H1 (cell line): ENCODE data around the gene SPATS2. TPM values are rescaled to one million over a fixed set of nuclear protein-coding genes. Genes with fewer than 3 reads are reported as not detected.

Experiments
- CTCF ChIA-PET: fragments of 300-600 bp; sonication (Branson Sonifier 250); formaldehyde crosslinking; loops from one replicate; lab custom pipeline; 2021; ENCODE audit not compliant: partially characterized antibody; lab: Charles Lee
- POLR2A ChIA-PET: fragments of 300-600 bp; sonication (Branson Sonifier 250); formaldehyde crosslinking; loops from one replicate; lab custom pipeline; 2021; ENCODE audit warnings: inconsistent platforms; ENCODE audit not compliant: partially characterized antibody; lab: Charles Lee
- DNase-seq, 2 experiments: peaks; one replicate each; pipeline versions ENCODE4 v3.0.0 to v3.0.0-alpha.2; 2010 to 2022; ENCODE audit warnings: low spot score in 2 of 2, low read depth in 1 of 2, mixed read lengths in 1 of 2
- FAIRE-seq: peaks from 2 replicates; lab custom pipeline; 2011; peaks lifted over from hg19 to GRCh38; lab: Jason Lieb, UNC
- H2AFZ ChIP-seq: 2 replicates; pipeline ENCODE4 v1.8.1; 2012; ENCODE audit warnings: low read length, inconsistent platforms
- H2AK5ac ChIP-seq: 2 replicates; pipeline ENCODE4 v1.6.1; 2013; ENCODE audit warnings: low read depth, low read length
- H2BK120ac ChIP-seq: replicated peaks from 2 replicates; pipeline ENCODE3; 2013; ENCODE audit warnings: low read depth, low read length, inconsistent platforms
- H2BK12ac ChIP-seq: 2 replicates; pipeline ENCODE4 v1.6.1; 2013; ENCODE audit warnings: low read depth, low read length
- H2BK15ac ChIP-seq: 2 replicates; pipeline ENCODE4 v1.6.1; 2013; ENCODE audit warnings: low read length
- H2BK20ac ChIP-seq: 2 replicates; pipeline ENCODE4 v1.6.1; 2013; ENCODE audit warnings: low read length
- H2BK5ac ChIP-seq: 2 replicates; pipeline ENCODE4 v1.6.1; 2013; ENCODE audit warnings: low read depth, low read length
- H3K14ac ChIP-seq: 2 replicates; pipeline ENCODE4 v1.6.1; 2013; ENCODE audit warnings: inconsistent platforms; ENCODE audit not compliant: insufficient read length
- H3K18ac ChIP-seq: 2 replicates; pipeline ENCODE4 v1.6.1; 2013; ENCODE audit warnings: low read length; ENCODE audit errors: extremely low read depth
- H3K23ac ChIP-seq: 2 replicates; pipeline ENCODE4 v1.6.1; 2013; ENCODE audit warnings: inconsistent platforms; ENCODE audit not compliant: insufficient read length
- H3K23me2 ChIP-seq: 2 replicates; pipeline ENCODE4 v1.6.1; 2013; ENCODE audit warnings: low read depth, low read length
- H3K27ac ChIP-seq: 2 replicates; pipeline ENCODE4 v1.6.1; 2011; ENCODE audit warnings: low read depth, low read length, inconsistent platforms
- H3K27me3 ChIP-seq, 4 experiments: replicated peaks in 1 of 4; 1 replicate in 1 of 4; 2 replicates in 3 of 4; pipeline versions ENCODE4 v1.6.1 to v1.8.1; 2011 to 2013; ENCODE audit warnings: low read length in 3 of 4, mild to moderate bottlenecking in 3 of 4, inconsistent platforms in 2 of 4, mixed read lengths in 2 of 4, moderate library complexity in 1 of 4; ENCODE audit not compliant: control insufficient read depth in 3 of 4, insufficient read depth in 3 of 4; ENCODE audit errors: extremely low read depth in 1 of 4
- H3K36me3 ChIP-seq, 4 experiments: 2 replicates each; pipeline versions ENCODE4 v1.6.1 to v1.8.1; 2011 to 2013; ENCODE audit warnings: mild to moderate bottlenecking in 4 of 4, low read length in 3 of 4, moderate library complexity in 2 of 4, control low read depth in 1 of 4, inconsistent platforms in 1 of 4; ENCODE audit not compliant: insufficient read depth in 4 of 4, control insufficient read depth in 2 of 4
- H3K4ac ChIP-seq: replicated peaks from 2 replicates; pipeline ENCODE3; 2013; ENCODE audit warnings: low read length, low read depth, mixed read lengths, inconsistent platforms; ENCODE audit not compliant: insufficient read length
- H3K4me1 ChIP-seq, 4 experiments: replicated peaks in 1 of 4; 1 replicate in 1 of 4; 2 replicates in 3 of 4; pipeline versions ENCODE4 v1.6.1 to v1.8.1; 2011 to 2013; ENCODE audit warnings: low read length in 3 of 4, inconsistent platforms in 2 of 4, mixed read lengths in 1 of 4; ENCODE audit not compliant: insufficient read depth in 4 of 4, control insufficient read depth in 3 of 4
- H3K4me2 ChIP-seq, 2 experiments: 2 replicates each; pipeline versions ENCODE4 v1.6.1 to v1.8.1; 2011 to 2013; ENCODE audit warnings: low read depth in 2 of 2, low read length in 2 of 2, control low read depth in 1 of 2, inconsistent platforms in 1 of 2, mild to moderate bottlenecking in 1 of 2; ENCODE audit not compliant: insufficient read depth in 1 of 2
- H3K4me3 ChIP-seq, 4 experiments: fragments of 200-600, 300-600 bp in 1 of 4; sonication (generic), shearing (Covaris generic), sonication (Bioruptor Twin) in 1 of 4; 2 replicates each; pipeline versions ENCODE4 v1.5.1 to v1.8.1; 2011 to 2016; ENCODE audit warnings: low read length in 4 of 4, low read depth in 3 of 4, control low read depth in 2 of 4, inconsistent platforms in 2 of 4, mild to moderate bottlenecking in 2 of 4, mixed read lengths in 1 of 4, moderate library complexity in 1 of 4; ENCODE audit not compliant: insufficient read depth in 2 of 4; ENCODE audit errors: extremely low read depth in 1 of 4
- H3K56ac ChIP-seq: replicated peaks from 2 replicates; pipeline ENCODE3; 2013; ENCODE audit warnings: low read depth, mild to moderate bottlenecking, mixed read lengths, low read length, inconsistent platforms; ENCODE audit not compliant: insufficient read length
- H3K79me1 ChIP-seq: 2 replicates; pipeline ENCODE4 v1.6.1; 2013; ENCODE audit warnings: low read depth, low read length, control low read depth
- H3K79me2 ChIP-seq, 2 experiments: 2 replicates each; pipeline versions ENCODE4 v1.6.1 to v1.8.1; 2012 to 2013; ENCODE audit warnings: low read length in 2 of 2, mild to moderate bottlenecking in 2 of 2, inconsistent platforms in 1 of 2; ENCODE audit not compliant: insufficient read depth in 2 of 2, control insufficient read depth in 1 of 2
- H3K9ac ChIP-seq, 4 experiments: replicated peaks in 1 of 4; 1 replicate in 1 of 4; 2 replicates in 3 of 4; pipeline versions ENCODE4 v1.6.1 to v1.8.1; 2011 to 2013; ENCODE audit warnings: low read depth in 3 of 4, low read length in 3 of 4, control low read depth in 2 of 4, mild to moderate bottlenecking in 2 of 4, moderate library complexity in 2 of 4, inconsistent platforms in 1 of 4; ENCODE audit errors: extremely low read depth in 1 of 4
- H3K9me3 ChIP-seq, 2 experiments: 2 replicates each; pipeline versions ENCODE4 v1.6.1 to v1.8.1; 2012 to 2013; ENCODE audit warnings: mild to moderate bottlenecking in 2 of 2, moderate library complexity in 2 of 2, control low read depth in 1 of 2, inconsistent platforms in 1 of 2, low read depth in 1 of 2, low read length in 1 of 2, mixed read lengths in 1 of 2; ENCODE audit not compliant: insufficient read depth in 2 of 2
- H4K20me1 ChIP-seq, 2 experiments: replicated peaks in 1 of 2; 2 replicates each; pipeline versions ENCODE3 to v1.8.1; 2011 to 2013; ENCODE audit warnings: inconsistent platforms in 2 of 2, low read length in 2 of 2, mild to moderate bottlenecking in 1 of 2; ENCODE audit not compliant: insufficient read depth in 2 of 2, control insufficient read depth in 1 of 2
- H4K5ac ChIP-seq: 2 replicates; pipeline ENCODE4 v1.6.1; 2013; ENCODE audit warnings: low read length, low read depth, mixed read lengths, inconsistent platforms; ENCODE audit not compliant: insufficient read length
- H4K8ac ChIP-seq: 2 replicates; pipeline ENCODE4 v1.8.0; 2013; ENCODE audit warnings: mild to moderate bottlenecking, moderate library complexity, low read length, inconsistent platforms; ENCODE audit not compliant: insufficient read depth; ENCODE audit errors: extremely low read depth
- H4K91ac ChIP-seq: replicated peaks from 2 replicates; pipeline ENCODE3; 2013; ENCODE audit warnings: low read length, mixed read lengths, inconsistent platforms; ENCODE audit not compliant: insufficient read length
- ASH2L ChIP-seq: fragments of 200-600, 300-600 bp; sonication (generic); IDR thresholded peaks from one replicate; pipeline ENCODE4 v1.7.1; 2017; ENCODE audit warnings: low read length
- CBX8 ChIP-seq: fragments of 300-800, 300-1000 bp; sonication (generic); IDR thresholded peaks from 2 replicates; pipeline ENCODE4 v1.7.1; 2016; ENCODE audit warnings: low read depth, low read length, borderline replicate concordance
- EZH2 ChIP-seq: fragments of 200-600 bp; sonication (generic); IDR thresholded peaks from 2 replicates; pipeline ENCODE4 v1.7.1; 2012; ENCODE audit warnings: low read depth, mild to moderate bottlenecking, moderate library complexity, low read length, inconsistent platforms; ENCODE audit not compliant: severe bottlenecking
- KDM4A ChIP-seq: IDR thresholded peaks from one replicate; pipeline ENCODE4 v1.7.1; 2012; ENCODE audit warnings: low read depth, mild to moderate bottlenecking, moderate library complexity, low read length, inconsistent platforms; ENCODE audit not compliant: severe bottlenecking
- KDM5A ChIP-seq: fragments of 200-600 bp; IDR thresholded peaks from 2 replicates; pipeline ENCODE4 v1.7.1; 2012; ENCODE audit warnings: mild to moderate bottlenecking, low read length, inconsistent platforms, mixed read lengths
- POLR2A ChIP-seq, 2 experiments: IDR thresholded peaks; 1 replicate in 1 of 2; 2 replicates in 1 of 2; pipeline ENCODE4 v1.6.1; 2011; ENCODE audit warnings: low read depth in 2 of 2, low read length in 2 of 2, mild to moderate bottlenecking in 2 of 2; ENCODE audit errors: control extremely low read depth in 1 of 2
- RNF2 ChIP-seq: fragments of 200-900, 300-1000 bp; sonication (generic); IDR thresholded peaks from 2 replicates; pipeline ENCODE4 v1.7.1; 2016; ENCODE audit warnings: borderline replicate concordance, low read depth, mild to moderate bottlenecking, antibody characterized with exemption, low read length; ENCODE audit not compliant: poor library complexity, severe bottlenecking; ENCODE audit errors: missing control alignments
- SIN3A ChIP-seq, 2 experiments: IDR thresholded peaks in 1 of 2; conservative IDR thresholded peaks in 1 of 2; 2 replicates each; pipeline ENCODE4 v1.6.1; 2011 to 2012; ENCODE audit warnings: low read length in 2 of 2, improper control_type of control experiment in 1 of 2, low read depth in 1 of 2, mild to moderate bottlenecking in 1 of 2
- SIRT6 ChIP-seq: IDR thresholded peaks from one replicate; pipeline ENCODE4 v1.7.1; 2012; ENCODE audit warnings: low read length, inconsistent platforms
- SP1 ChIP-seq: IDR thresholded peaks from 2 replicates; pipeline ENCODE4 v1.6.1; 2011; ENCODE audit warnings: low read depth, low read length
- TAF1 ChIP-seq: IDR thresholded peaks from 2 replicates; pipeline ENCODE4 v1.6.1; 2011; ENCODE audit warnings: mild to moderate bottlenecking, low read depth, low read length
- WGBS, 2 experiments: shearing (Covaris generic) in 1 of 2; methylation state at CpG; one replicate each; pipeline versions ENCODE4 v1.1.6 to v1.1.7; 2013 to 2015; ENCODE audit warnings: low lambda C conversion rate in 2 of 2, mixed read lengths in 2 of 2, inconsistent platforms in 1 of 2, low coverage in 1 of 2, missing lambda C conversion rate in 1 of 2; ENCODE audit not compliant: insufficient replicate concordance in 2 of 2, insufficient coverage in 1 of 2, insufficient read length in 1 of 2; ENCODE audit errors: extremely low coverage in 1 of 2, missing lambda C conversion rate in 1 of 2; 5-methylcytosine and 5-hydroxymethylcytosine counted together
- polyA plus RNA-seq, 7 experiments: library from polyadenylated mRNA; depleted of rRNA in 3 of 7; stranded (reverse) in 5 of 7; unstranded in 2 of 7; fragments of >200 nt in 5 of 7; fragments of 200-250 nt in 2 of 7; gene quantifications; 1 replicate in 5 of 7; 2 replicates in 1 of 7; 4 replicates in 1 of 7; pipeline versions ENCODE4 v1.2.1 to v1.2.3, GENCODE V29; 2011 to 2013; ENCODE audit warnings: missing spikeins in 2 of 7, mixed read lengths in 2 of 7
- total RNA-seq: library from RNA; stranded (reverse); fragmentation: NEBNext Ultra II Directional; extraction: Animal tissue kit (Norgen Biotek cat#: 25700); gene quantifications from 2 replicates; pipeline ENCODE4 v1.2.1, GENCODE V29; 2021
- TF ChIP-seq, protein P1 (sequence below): IDR thresholded peaks from 2 replicates; pipeline ENCODE4 v1.6.1; 2011; ENCODE audit warnings: low read length, improper control_type of control experiment

Gene SPATS2
- total and polyA plus RNA-seq, 2 of the 8 experiments (the other 6 are each of a cell fraction or from before 2014, with no cell fraction given), result 19.2 to 24.5 TPM

DNA sequence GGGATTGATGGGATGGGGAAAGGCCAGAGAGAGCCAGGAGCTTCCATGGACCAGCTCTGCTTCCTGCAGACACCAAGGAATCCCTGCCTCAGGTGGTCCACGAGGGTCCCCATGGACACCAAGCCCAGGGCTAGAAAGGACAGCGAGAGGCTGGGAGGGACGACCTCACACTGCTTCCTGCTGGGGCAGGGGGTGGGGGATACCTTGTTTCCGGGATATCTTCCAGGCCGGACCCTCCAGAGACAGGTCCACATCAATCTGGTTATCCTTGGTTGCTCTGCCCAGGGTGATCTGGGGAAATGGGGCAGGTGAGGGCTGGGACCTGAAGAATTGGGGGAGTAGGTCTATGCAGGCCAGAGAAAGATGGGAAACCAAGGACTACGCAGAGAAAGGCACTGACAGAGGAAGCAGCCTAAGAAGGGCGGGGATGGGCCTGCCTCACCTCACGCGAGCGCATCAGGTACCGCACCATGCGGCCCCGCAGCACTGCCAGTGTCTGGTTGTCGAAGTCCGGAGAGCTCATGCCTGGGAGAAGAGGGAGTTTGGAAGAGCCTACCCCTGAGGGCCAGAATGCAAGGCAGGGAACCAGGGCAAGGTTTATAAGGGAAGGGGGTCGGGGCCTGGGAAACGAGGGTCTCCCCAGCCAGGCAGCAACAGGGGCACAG lies 191.9 kb downstream of the SPATS2 start:
- Histone ChIP-seq H2BK12ac (no peak overlapping the region), H3K27me3 (no peaks in the 10 kb centered on the region), H3K9me3 (no peaks in the 10 kb centered on the region), H3K79me1 (no peaks in the 10 kb centered on the region), H3K36me3 (peaks cover 24 to 57% (median 45%) of the 10 kb centered on the region in 4 experiments; a peak in 7 of 8 replicates), H3K27ac (no peak overlapping the region), H3K4ac (no peak overlapping the region), H3K4me1 (no peaks in the 10 kb centered on the region; a peak in 1 of 7 replicates), H4K20me1 (peaks cover 0 to 10% of the 10 kb centered on the region in 2 experiments), H3K23me2 (no peaks in the 10 kb centered on the region), H2BK15ac (no peak overlapping the region), H3K23ac (no peak overlapping the region), H2AK5ac (no peak overlapping the region), H2AFZ (no peak overlapping the region), H4K5ac (no peak overlapping the region), H2BK5ac (no peak overlapping the region), H3K56ac (no peak overlapping the region), H3K14ac (no peak overlapping the region), H3K9ac (no peak overlapping the region), H3K79me2 (no peaks in the 10 kb centered on the region), H4K8ac (no peak overlapping the region), H3K4me3 (no peak overlapping the region), H3K18ac (no peak overlapping the region), H2BK120ac (no peak overlapping the region), H4K91ac (no peak overlapping the region), H3K4me2 (no peak overlapping the region), H2BK20ac (no peak overlapping the region)
- WGBS, 2 experiments, result 92% methylated on average over 17 of the region's 17 CpGs; no CpG with 5 or more reads in 1 of the 2 experiments
- FAIRE-seq (no peak), DNase-seq (no peak)
- CTCF ChIA-PET, result interaction anchor here (0.7 to 14.0 kb wide), 8 partner anchors 9 to 270 kb away, joined by 3 to 140 read pairs (median 3); no protein-coding TSS in a partner anchor
- POLR2A ChIA-PET, result interaction anchor here (1.3 to 3.1 kb wide), 5 partner anchors 8 to 61 kb away, joined by 3 to 12 read pairs (median 5); partner anchors contain the start of gene MCRS1
- TF ChIP-seq SP1, result no peak
- no peak for TF ChIP-seq RNF2
- TF ChIP-seq TAF1, result no peak
- TF ChIP-seq EZH2, result no peak
- TF ChIP-seq POLR2A (IDR thresholded peaks at IDR 0.05; ENCODE audit: control extremely low read depth in 1 of 2, low read depth in 2 of 2, low read length in 2 of 2), result no peak
- no peak for TF ChIP-seq SIRT6
- no peak for TF ChIP-seq KDM5A
- no peak for TF ChIP-seq KDM4A
- no peak for TF ChIP-seq SIN3A (conservative IDR thresholded peaks at IDR 0.05 in 1 of 2, IDR thresholded peaks at IDR 0.05 in 1 of 2; ENCODE audit: low read depth in 1 of 2, low read length in 2 of 2)
- no peak for TF ChIP-seq CBX8
- no peak for TF ChIP-seq ASH2L
- TF ChIP-seq, protein P1, sequence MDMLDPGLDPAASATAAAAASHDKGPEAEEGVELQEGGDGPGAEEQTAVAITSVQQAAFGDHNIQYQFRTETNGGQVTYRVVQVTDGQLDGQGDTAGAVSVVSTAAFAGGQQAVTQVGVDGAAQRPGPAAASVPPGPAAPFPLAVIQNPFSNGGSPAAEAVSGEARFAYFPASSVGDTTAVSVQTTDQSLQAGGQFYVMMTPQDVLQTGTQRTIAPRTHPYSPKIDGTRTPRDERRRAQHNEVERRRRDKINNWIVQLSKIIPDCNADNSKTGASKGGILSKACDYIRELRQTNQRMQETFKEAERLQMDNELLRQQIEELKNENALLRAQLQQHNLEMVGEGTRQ, result no peak
